KMS-11 (cell line): Measurements from ENCODE around the gene PKDREJ.
"Not testable (repeated sequence)": the region's sequence is repeated elsewhere in the genome, so short reads cannot be mapped to it uniquely, and the experiment has no call there.

Experiments used
- H2AFZ ChIP-seq: fragments of 200-600 bp; sonication (generic); 2 replicates; pipeline ENCODE4 v1.6.1; 2016; ENCODE audit warnings: antibody characterized with exemption, mixed run types, low read depth
- H3K27ac ChIP-seq: fragments of 200-600 bp; sonication (generic); 2 replicates; pipeline ENCODE4 v1.6.1; 2016; ENCODE audit warnings: mild to moderate bottlenecking, mixed run types
- H3K27me3 ChIP-seq: fragments of 200-600 bp; sonication (generic); 2 replicates; pipeline ENCODE4 v1.6.1; 2017; ENCODE audit warnings: mild to moderate bottlenecking, low read depth, mixed run types, moderate library complexity; ENCODE audit not compliant: insufficient read depth
- H3K36me3 ChIP-seq: fragments of 200-600 bp; sonication (generic); 2 replicates; pipeline ENCODE4 v1.6.1; 2017; ENCODE audit warnings: mild to moderate bottlenecking, mixed run types; ENCODE audit not compliant: insufficient read depth
- H3K4me1 ChIP-seq: fragments of 200-600 bp; sonication (generic); 2 replicates; pipeline ENCODE4 v1.6.1; 2016; ENCODE audit warnings: mild to moderate bottlenecking, low read depth, mixed run types; ENCODE audit not compliant: poor library complexity, severe bottlenecking
- H3K4me2 ChIP-seq: fragments of 200-600 bp; sonication (generic); 2 replicates; pipeline ENCODE4 v1.7.0; 2016; ENCODE audit warnings: mild to moderate bottlenecking, mixed run types
- H3K4me3 ChIP-seq: fragments of 200-600 bp; sonication (generic); IDR thresholded peaks from 2 replicates; pipeline ENCODE4 v1.6.1; 2017; ENCODE audit warnings: low read depth, low read length, mixed read lengths; ENCODE audit not compliant: insufficient read depth
- H3K79me2 ChIP-seq: fragments of 200-600 bp; sonication (generic); 2 replicates; pipeline ENCODE4 v1.6.1; 2016; ENCODE audit warnings: low read depth, mixed run types; ENCODE audit not compliant: insufficient read depth
- H3K9ac ChIP-seq: fragments of 200-600 bp; sonication (generic); 2 replicates; pipeline ENCODE4 v1.6.1; 2016; ENCODE audit warnings: mild to moderate bottlenecking, mixed run types
- H4K20me1 ChIP-seq: fragments of 200-600 bp; sonication (generic); 2 replicates; pipeline ENCODE4 v1.6.1; 2016; ENCODE audit warnings: mild to moderate bottlenecking, mixed run types; ENCODE audit not compliant: insufficient read depth
- TF ChIP-seq, protein P1 (sequence below): fragments of 200-600 bp; sonication (generic); conservative IDR thresholded peaks from 2 replicates; pipeline ENCODE4 v1.6.1; 2017; ENCODE audit warnings: low read depth, mild to moderate bottlenecking, antibody characterized with exemption, low read length, moderate library complexity, mixed read lengths

Gene PKDREJ, protein sequence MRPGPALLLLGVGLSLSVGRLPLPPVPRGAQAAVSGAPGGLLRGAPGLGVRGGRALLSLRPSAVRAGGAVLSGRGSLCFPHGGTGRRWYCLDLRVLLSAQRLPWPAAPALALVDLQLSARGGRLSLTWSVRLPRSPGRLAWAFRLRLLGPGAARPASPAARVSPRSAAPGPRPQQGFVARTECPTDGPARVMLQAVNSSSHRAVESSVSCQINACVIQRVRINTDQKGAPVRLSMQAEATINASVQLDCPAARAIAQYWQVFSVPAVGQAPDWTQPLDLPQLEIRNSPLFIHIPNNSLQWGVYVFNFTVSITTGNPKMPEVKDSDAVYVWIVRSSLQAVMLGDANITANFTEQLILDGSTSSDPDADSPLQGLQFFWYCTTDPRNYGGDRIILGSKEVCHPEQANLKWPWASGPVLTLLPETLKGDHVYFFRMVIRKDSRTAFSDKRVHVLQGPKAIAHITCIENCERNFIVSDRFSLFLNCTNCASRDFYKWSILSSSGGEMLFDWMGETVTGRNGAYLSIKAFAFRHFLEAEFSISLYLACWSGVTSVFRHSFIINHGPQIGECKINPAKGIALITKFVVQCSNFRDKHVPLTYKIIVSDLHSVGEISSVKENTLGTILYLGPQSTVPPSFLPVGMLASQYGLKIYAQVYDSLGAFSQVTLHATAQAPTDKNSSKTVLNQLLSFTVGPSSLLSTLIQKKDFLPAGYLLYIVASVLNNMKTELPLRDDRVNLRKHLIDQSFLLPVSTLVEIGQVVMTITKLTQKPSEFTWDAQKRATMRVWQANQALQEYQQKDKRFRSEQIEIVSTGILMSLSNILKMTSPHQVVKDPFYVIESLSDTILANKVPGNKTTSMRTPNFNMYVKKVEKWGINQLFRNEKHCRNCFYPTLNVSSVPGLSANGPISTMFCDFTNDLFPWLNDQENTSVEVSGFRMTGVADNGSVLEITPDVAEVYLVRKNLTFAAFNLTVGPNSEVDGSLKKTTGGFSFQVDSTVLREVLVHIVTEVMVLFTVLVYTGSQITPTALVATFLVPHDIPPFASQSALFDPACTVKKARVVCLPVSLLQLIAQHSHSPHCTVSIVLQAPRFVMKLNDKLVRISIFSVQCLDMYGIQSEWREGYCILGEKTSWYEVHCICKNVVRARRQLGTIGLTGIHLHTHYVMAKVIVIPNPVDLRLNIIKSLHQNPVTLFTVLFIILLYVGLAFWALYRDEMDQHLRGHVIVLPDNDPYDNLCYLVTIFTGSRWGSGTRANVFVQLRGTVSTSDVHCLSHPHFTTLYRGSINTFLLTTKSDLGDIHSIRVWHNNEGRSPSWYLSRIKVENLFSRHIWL (N-terminal part only)

DNA sequence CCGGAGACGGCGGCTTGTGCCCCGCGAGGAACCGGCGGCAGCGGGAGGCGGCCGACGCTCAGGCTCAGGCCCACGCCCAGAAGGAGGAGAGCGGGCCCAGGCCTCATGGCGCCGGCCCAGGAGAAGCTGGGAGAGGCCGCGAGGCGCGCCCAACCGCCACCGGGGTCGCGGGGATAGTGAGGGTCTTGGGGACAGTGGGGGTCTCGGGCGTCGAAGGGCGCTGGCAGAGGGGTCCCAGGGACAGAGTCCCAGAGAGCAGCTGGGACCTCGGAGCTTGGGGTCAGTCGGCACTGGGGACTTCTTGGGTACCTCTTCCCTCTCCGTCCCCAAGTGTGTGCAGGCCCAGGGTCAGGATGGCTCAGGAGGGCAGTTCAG, at the start of gene PKDREJ:
Gene PKDREJ, minus strand, starts transcription at position 128 of the 375 bp plus-strand sequence. Its CDS starts 21 bp downstream, at position 107.
- no peaks in the 10 kb centered on the region for H3K79me2 ChIP-seq
- no peak within 1 kb of the TSS for H3K9ac ChIP-seq
- H4K20me1 ChIP-seq = no peaks in the 10 kb centered on the region
- H3K27ac ChIP-seq = no peak within 1 kb of the TSS
- H3K4me1 ChIP-seq = no peaks in the 10 kb centered on the region
- H3K27me3 ChIP-seq = no peaks in the 10 kb centered on the region
- no peak within 1 kb of the TSS for H3K4me2 ChIP-seq
- H2AFZ ChIP-seq = no peak within 1 kb of the TSS
- H3K36me3 ChIP-seq = no peaks in the 10 kb centered on the region
- TF ChIP-seq, protein P1, sequence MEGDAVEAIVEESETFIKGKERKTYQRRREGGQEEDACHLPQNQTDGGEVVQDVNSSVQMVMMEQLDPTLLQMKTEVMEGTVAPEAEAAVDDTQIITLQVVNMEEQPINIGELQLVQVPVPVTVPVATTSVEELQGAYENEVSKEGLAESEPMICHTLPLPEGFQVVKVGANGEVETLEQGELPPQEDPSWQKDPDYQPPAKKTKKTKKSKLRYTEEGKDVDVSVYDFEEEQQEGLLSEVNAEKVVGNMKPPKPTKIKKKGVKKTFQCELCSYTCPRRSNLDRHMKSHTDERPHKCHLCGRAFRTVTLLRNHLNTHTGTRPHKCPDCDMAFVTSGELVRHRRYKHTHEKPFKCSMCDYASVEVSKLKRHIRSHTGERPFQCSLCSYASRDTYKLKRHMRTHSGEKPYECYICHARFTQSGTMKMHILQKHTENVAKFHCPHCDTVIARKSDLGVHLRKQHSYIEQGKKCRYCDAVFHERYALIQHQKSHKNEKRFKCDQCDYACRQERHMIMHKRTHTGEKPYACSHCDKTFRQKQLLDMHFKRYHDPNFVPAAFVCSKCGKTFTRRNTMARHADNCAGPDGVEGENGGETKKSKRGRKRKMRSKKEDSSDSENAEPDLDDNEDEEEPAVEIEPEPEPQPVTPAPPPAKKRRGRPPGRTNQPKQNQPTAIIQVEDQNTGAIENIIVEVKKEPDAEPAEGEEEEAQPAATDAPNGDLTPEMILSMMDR = no peak
- no peak within 1 kb of the TSS for H3K4me3 ChIP-seq

DNA sequence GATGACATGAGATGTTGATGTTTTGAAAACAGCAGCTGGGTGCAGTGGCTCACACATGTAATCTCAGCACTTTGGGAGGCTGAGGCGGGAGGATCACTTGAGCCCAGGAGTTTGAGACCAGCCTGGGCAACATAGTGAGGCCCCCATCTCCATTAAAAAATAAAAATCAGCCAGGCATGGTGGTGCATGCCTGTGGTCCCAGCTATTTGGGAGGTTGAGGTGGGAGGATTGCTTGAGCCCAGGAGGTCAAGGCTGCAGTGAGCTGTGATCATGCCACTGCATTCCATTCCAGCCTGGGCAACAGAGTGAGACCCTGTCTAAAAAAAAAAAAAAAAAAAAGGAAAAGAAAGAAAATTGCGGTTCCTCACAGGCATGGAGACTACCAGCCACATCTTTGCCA, 49.7 kb upstream of the PKDREJ start:
- H3K4me2 ChIP-seq, H3K27ac ChIP-seq, H3K4me3 ChIP-seq, H4K20me1 ChIP-seq, H3K9ac ChIP-seq, H3K27me3 ChIP-seq, H3K4me1 ChIP-seq, H2AFZ ChIP-seq, H3K79me2 ChIP-seq, H3K36me3 ChIP-seq: not testable (repeated sequence)

DNA sequence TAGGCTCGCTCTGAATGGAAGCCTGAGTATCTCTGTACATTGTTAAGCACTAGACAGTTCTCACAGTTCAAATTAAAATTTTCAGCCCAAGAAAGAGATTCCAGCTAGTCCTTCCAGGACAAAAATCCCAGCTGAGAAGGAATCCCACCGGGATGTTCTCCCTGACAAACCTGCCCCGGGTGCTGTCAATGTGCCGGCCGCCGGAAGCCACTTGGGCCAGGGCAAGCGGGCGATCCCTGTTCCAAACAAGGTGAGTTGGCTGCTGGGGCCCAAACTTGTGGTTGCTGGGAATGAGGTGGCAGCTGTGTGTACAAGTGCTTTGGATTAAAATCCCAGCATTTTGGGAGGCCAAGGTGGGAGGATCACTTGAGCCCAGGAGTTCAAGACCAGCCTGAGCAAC, 48.9 kb upstream of the PKDREJ start:
- peaks cover 10% of the 10 kb centered on the region for H3K4me1 ChIP-seq
- peaks cover 12% of the 10 kb centered on the region; the same call in 1 of the 2 replicates for H3K79me2 ChIP-seq
- no peak overlapping the region for H3K27ac ChIP-seq
- no peak overlapping the region for H3K4me3 ChIP-seq
- no peak overlapping the region for H3K4me2 ChIP-seq
- H3K9ac ChIP-seq = no peak overlapping the region
- TF ChIP-seq, protein P1 = no peak
- H2AFZ ChIP-seq = no peak overlapping the region
- no peaks in the 10 kb centered on the region for H4K20me1 ChIP-seq
- no peaks in the 10 kb centered on the region for H3K27me3 ChIP-seq
- 0 out of 2 replicates have a peak, but pooled peaks cover 3% of the 10 kb centered on the region for H3K36me3 ChIP-seq

DNA sequence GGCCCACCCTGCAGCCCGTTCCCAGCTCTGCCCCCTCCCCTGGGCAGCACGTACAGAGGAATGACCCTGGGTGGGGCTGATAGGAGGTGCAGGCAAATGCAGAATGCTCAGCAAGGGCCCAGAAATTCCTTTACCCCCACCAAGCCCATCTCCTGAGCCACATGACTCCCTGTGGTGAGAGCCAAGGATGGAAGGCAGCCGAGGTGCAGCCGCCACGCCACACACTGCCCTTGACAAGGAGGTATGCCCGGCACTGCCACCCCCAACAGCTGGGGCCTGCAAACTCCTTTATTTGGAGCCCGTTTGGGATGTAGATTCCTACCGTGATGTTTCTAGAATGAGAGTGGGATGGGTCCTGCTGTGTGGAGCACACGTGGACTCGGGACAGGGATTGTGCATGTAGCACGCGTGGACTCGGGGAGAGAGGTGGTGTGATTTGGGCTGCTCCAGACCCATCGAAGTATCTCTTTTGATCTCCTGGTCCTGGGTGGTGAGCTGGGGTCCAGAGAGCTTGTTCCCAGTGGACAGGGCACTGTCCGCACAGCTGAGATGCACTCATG, 46.5 kb upstream of the PKDREJ start:
- H3K27ac ChIP-seq = no peak overlapping the region
- 0 out of 2 replicates have a peak, but pooled peaks cover 3% of the 10 kb centered on the region for H3K36me3 ChIP-seq
- H3K79me2 ChIP-seq = peaks cover 36% of the 10 kb centered on the region

More for the DNA sequence above, 46.5 kb upstream of the PKDREJ start:
- Histone ChIP-seq H3K4me2 (no peak overlapping the region), H3K4me3 (no peak overlapping the region), H3K27me3 (no peaks in the 10 kb centered on the region), H4K20me1 (no peaks in the 10 kb centered on the region), H3K4me1 (peaks cover 16% of the 10 kb centered on the region), H2AFZ (no peak overlapping the region), H3K9ac (no peak overlapping the region)
- TF ChIP-seq, protein P1 = no peak
